ENCODE results near the gene RGS3. TPM values are rescaled to one million over a fixed set of nuclear protein-coding genes. Genes with fewer than 3 reads are reported as not detected.

RGS3 gene
- total RNA-seq, 4 donors from 2014 or later = 43.9 to 122 (median 72.7) TPM

DNA sequence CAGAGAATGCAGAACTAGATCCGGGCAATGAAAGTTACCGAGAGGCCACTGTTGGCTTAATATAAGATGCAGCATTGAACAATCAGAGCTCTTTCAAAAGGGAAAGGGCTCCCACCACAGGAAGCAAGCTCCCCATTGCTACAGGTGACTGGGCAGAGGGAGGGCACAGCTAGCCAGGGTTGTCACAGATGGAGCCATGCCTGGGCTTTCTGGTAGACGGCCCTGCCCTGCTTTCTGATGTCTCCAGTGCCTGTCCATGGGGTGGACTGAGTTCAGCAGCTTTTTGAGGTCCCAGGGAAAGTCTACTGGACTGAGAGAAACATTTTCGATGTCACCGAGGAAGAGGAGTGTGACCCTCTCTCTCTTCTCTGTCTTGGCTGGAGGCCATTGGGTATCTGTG, 14.1 kb downstream of the RGS3 start:
- Histone ChIP-seq H3K36me3 (no peaks in the 10 kb centered on the region), H3K4me1 (peaks cover 0 to 71% (median 6%) of the 10 kb centered on the region in 3 donors), H3K27me3 (no peaks in the 10 kb centered on the region), H3K4me3 (no peak overlapping the region), H3K27ac (no peak overlapping the region), H3K9me3 (no peaks in the 10 kb centered on the region)
- TF ChIP-seq POLR2AphosphoS5 (IDR thresholded peaks at IDR 0.05) (no peak), EP300 (IDR thresholded peaks at IDR 0.05) (no peak), POLR2A (IDR thresholded peaks at IDR 0.05) (no peak)
- TF ChIP-seq, protein P1, sequence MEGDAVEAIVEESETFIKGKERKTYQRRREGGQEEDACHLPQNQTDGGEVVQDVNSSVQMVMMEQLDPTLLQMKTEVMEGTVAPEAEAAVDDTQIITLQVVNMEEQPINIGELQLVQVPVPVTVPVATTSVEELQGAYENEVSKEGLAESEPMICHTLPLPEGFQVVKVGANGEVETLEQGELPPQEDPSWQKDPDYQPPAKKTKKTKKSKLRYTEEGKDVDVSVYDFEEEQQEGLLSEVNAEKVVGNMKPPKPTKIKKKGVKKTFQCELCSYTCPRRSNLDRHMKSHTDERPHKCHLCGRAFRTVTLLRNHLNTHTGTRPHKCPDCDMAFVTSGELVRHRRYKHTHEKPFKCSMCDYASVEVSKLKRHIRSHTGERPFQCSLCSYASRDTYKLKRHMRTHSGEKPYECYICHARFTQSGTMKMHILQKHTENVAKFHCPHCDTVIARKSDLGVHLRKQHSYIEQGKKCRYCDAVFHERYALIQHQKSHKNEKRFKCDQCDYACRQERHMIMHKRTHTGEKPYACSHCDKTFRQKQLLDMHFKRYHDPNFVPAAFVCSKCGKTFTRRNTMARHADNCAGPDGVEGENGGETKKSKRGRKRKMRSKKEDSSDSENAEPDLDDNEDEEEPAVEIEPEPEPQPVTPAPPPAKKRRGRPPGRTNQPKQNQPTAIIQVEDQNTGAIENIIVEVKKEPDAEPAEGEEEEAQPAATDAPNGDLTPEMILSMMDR (IDR thresholded peaks at IDR 0.05) = no peak
- 80 to 86% methylated on average over 1 to 4 of the region's 5 CpGs for WGBS, 2 donors (ENCODE audit: low coverage in 1 of 2)
- ATAC-seq = no peak

- Histone ChIP-seq H3K4me1 (peaks cover 6 to 84% (median 12%) of the 10 kb centered on the region in 3 donors), H3K27me3 (no peaks in the 10 kb centered on the region), H3K4me3 (no peak overlapping the region), H3K36me3 (no peaks in the 10 kb centered on the region), H3K27ac (peak overlapping the region in 1 of 4 donors; percentile 27), H3K9me3 (no peaks in the 10 kb centered on the region)
- ATAC-seq = no peak
- WGBS, 2 donors (ENCODE audit: low coverage in 1 of 2) = no CpG with 5 or more reads among the region's 7 CpGs
- no peak for TF ChIP-seq POLR2AphosphoS5 (IDR thresholded peaks at IDR 0.05)
- no peak for TF ChIP-seq POLR2A (IDR thresholded peaks at IDR 0.05)
- TF ChIP-seq, protein P1 (IDR thresholded peaks at IDR 0.05) = no peak
- TF ChIP-seq EP300 (IDR thresholded peaks at IDR 0.05) = no peak
These were observed 15.7 kb downstream of the RGS3 start for GRCh38 chr9:113479174-113479621.

DNA sequence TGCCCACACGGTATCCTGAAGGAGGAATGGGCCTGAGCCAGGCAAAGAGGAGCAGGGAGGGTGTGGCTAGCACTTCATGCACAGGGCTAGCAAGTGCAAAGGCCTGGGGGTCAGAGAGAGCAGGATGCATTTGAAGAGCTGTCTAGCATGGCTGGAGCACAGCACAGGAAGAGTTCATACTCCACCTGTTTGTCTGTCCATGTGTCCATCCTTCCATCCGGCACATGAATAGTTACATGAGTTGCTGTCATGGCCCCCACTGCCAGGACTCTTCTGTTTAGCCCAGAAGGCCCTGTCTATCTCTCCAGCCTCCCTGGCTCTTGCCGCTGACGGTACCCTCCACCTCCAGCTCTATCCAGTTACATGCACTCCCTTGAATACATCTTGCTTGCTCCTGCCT, 17.1 kb downstream of the RGS3 start:
- Histone ChIP-seq H3K36me3 (no peaks in the 10 kb centered on the region), H3K27ac (peak overlapping the region in 2 of 4 donors; percentile 2 to 87), H3K27me3 (no peaks in the 10 kb centered on the region), H3K4me3 (no peak overlapping the region), H3K4me1 (peaks cover 8 to 84% (median 12%) of the 10 kb centered on the region in 3 donors), H3K9me3 (no peaks in the 10 kb centered on the region)
- TF ChIP-seq POLR2AphosphoS5 (IDR thresholded peaks at IDR 0.05) (no peak), EP300 (IDR thresholded peaks at IDR 0.05) (no peak), POLR2A (IDR thresholded peaks at IDR 0.05) (no peak)
- TF ChIP-seq, protein P1 (IDR thresholded peaks at IDR 0.05) = no peak
- WGBS, 2 donors (ENCODE audit: low coverage in 1 of 2) = 93 to 100% methylated on average over 2 to 4 of the region's 4 CpGs
- no peak for ATAC-seq

GRCh38 chr9:113481176-113481787, 17.8 kb downstream of the RGS3 start:
- Histone ChIP-seq H3K36me3 (no peaks in the 10 kb centered on the region), H3K4me3 (no peak overlapping the region), H3K27ac (peak overlapping the region in 3 of 4 donors; percentile 2 to 87 (median 61)), H3K9me3 (no peaks in the 10 kb centered on the region), H3K27me3 (no peaks in the 10 kb centered on the region), H3K4me1 (peaks cover 10 to 86% (median 12%) of the 10 kb centered on the region in 3 donors)
- 37% methylated on average over 2 of the region's 7 CpGs; no CpG with 5 or more reads in 1 of the 2 donors for WGBS, 2 donors (ENCODE audit: low coverage in 1 of 2)
- TF ChIP-seq POLR2A (IDR thresholded peaks at IDR 0.05) = no peak
- TF ChIP-seq, protein P1 (IDR thresholded peaks at IDR 0.05) = no peak
- TF ChIP-seq EP300 (IDR thresholded peaks at IDR 0.05) = no peak
- no peak for TF ChIP-seq POLR2AphosphoS5 (IDR thresholded peaks at IDR 0.05)
- ATAC-seq = no peak

GRCh38 chr9:113482341-113482740, 18.8 kb downstream of the RGS3 start:
- H3K27me3 ChIP-seq = no peaks in the 10 kb centered on the region
- peaks cover 10 to 77% (median 12%) of the 10 kb centered on the region in 3 donors for H3K4me1 ChIP-seq
- peak overlapping the region in 3 of 4 donors; percentile 87 to 91 (median 91) for H3K27ac ChIP-seq
- WGBS, 2 donors (ENCODE audit: low coverage in 1 of 2) = 93 to 100% methylated on average over 1 to 2 of the region's 10 CpGs
- no peak overlapping the region for H3K4me3 ChIP-seq
- H3K36me3 ChIP-seq = no peaks in the 10 kb centered on the region
- TF ChIP-seq EP300 (IDR thresholded peaks at IDR 0.05) = no peak
- TF ChIP-seq, protein P1 (IDR thresholded peaks at IDR 0.05) = no peak
- no peak for TF ChIP-seq POLR2AphosphoS5 (IDR thresholded peaks at IDR 0.05)
- TF ChIP-seq POLR2A (IDR thresholded peaks at IDR 0.05) = no peak
- H3K9me3 ChIP-seq = no peaks in the 10 kb centered on the region
- no peak for ATAC-seq

All from gastroesophageal sphincter (tissue), 4 donors.